Activated B cell treated with CpG ODN at 0.5 μM for 24 hours (primary cell): ENCODE results near the gene SLC25A51. TPM values are rescaled to one million over a fixed set of nuclear protein-coding genes. Genes with fewer than 3 reads are reported as not detected.

ENCODE experiments used
- ATAC-seq: fragments of 200-7000 bp; cut with Tn5 transposase; one replicate; pipeline ENCODE4 v1.10.0; 2021; ENCODE audit warnings: low read depth, mild to moderate bottlenecking, moderate library complexity
- CTCF ChIA-PET: fragments of 350-600 bp; sonication (Branson Sonifier 250); formaldehyde crosslinking; loops from one replicate; lab custom pipeline; 2021; ENCODE audit warnings: antibody characterized with exemption; lab: Charles Lee
- POLR2A ChIA-PET: fragments of 350-600 bp; sonication (Branson Sonifier 250); formaldehyde crosslinking; loops from one replicate; lab custom pipeline; 2021; ENCODE audit warnings: antibody characterized with exemption; lab: Charles Lee
- DNase-seq: peaks from one replicate; pipeline ENCODE4 v3.0.0; 2022
- H3K27ac Mint-ChIP-seq: one replicate; pipeline ENCODE4 v1.8.0; 2020; ENCODE audit warnings: mixed read lengths
- H3K27me3 Mint-ChIP-seq: one replicate; pipeline ENCODE4 v1.8.0; 2021; ENCODE audit warnings: mixed read lengths
- H3K36me3 Mint-ChIP-seq: one replicate; pipeline ENCODE4 v1.8.0; 2021; ENCODE audit warnings: low read depth, mixed read lengths
- H3K4me1 Mint-ChIP-seq: one replicate; pipeline ENCODE4 v1.8.0; 2021; ENCODE audit warnings: mixed read lengths
- H3K4me3 Mint-ChIP-seq: one replicate; pipeline ENCODE4 v1.8.0; 2020; ENCODE audit warnings: mild to moderate bottlenecking, mixed read lengths
- H3K9me3 Mint-ChIP-seq: one replicate; pipeline ENCODE4 v1.8.0; 2020; ENCODE audit warnings: mixed read lengths
- intact Hi-C: fragments of 100-400 bp; cut with micrococcal nuclease; formaldehyde crosslinking; loops from one replicate; pipeline ENCODE4 v1.15.1; 2024
- total RNA-seq: library from RNA; stranded (reverse); gene quantifications from 2 replicates; pipeline ENCODE4 v1.2.3, GENCODE V29; 2022
- TF ChIP-seq, protein P1 (sequence below): fragments of 200-600 bp; IDR thresholded peaks from one replicate; pipeline ENCODE4 v1.8.0; 2022; ENCODE audit warnings: antibody characterized with exemption, mild to moderate bottlenecking

The SLC25A51 gene
- total RNA-seq, 1 donor from 2014 or later, result 33.9 TPM

GRCh38 chr9:37916471-37917312 is 12.8 kb upstream of the SLC25A51 start:
- H3K9me3 Mint-ChIP-seq, result no peaks in the 10 kb centered on the region
- DNase-seq, result no peak
- ChIA-PET POLR2A (no interaction called here), CTCF (interaction anchor here (0.7 to 1.2 kb wide), 2 partner anchors 9 to 476 kb away, joined by 3 read pairs; no protein-coding TSS in a partner anchor)
- H3K27ac Mint-ChIP-seq, result no peak overlapping the region
- intact Hi-C loops, result loop anchor here (10.0 kb wide), 1 partner anchor 62 kb away; no protein-coding TSS in a partner anchor
- no peak overlapping the region for H3K4me3 Mint-ChIP-seq
- H3K36me3 Mint-ChIP-seq, result no peaks in the 10 kb centered on the region
- H3K4me1 Mint-ChIP-seq, result peaks cover 2% of the 10 kb centered on the region
- ATAC-seq, result no peak
- TF ChIP-seq, protein P1, sequence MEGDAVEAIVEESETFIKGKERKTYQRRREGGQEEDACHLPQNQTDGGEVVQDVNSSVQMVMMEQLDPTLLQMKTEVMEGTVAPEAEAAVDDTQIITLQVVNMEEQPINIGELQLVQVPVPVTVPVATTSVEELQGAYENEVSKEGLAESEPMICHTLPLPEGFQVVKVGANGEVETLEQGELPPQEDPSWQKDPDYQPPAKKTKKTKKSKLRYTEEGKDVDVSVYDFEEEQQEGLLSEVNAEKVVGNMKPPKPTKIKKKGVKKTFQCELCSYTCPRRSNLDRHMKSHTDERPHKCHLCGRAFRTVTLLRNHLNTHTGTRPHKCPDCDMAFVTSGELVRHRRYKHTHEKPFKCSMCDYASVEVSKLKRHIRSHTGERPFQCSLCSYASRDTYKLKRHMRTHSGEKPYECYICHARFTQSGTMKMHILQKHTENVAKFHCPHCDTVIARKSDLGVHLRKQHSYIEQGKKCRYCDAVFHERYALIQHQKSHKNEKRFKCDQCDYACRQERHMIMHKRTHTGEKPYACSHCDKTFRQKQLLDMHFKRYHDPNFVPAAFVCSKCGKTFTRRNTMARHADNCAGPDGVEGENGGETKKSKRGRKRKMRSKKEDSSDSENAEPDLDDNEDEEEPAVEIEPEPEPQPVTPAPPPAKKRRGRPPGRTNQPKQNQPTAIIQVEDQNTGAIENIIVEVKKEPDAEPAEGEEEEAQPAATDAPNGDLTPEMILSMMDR, result no peak
- no peaks in the 10 kb centered on the region for H3K27me3 Mint-ChIP-seq

DNA sequence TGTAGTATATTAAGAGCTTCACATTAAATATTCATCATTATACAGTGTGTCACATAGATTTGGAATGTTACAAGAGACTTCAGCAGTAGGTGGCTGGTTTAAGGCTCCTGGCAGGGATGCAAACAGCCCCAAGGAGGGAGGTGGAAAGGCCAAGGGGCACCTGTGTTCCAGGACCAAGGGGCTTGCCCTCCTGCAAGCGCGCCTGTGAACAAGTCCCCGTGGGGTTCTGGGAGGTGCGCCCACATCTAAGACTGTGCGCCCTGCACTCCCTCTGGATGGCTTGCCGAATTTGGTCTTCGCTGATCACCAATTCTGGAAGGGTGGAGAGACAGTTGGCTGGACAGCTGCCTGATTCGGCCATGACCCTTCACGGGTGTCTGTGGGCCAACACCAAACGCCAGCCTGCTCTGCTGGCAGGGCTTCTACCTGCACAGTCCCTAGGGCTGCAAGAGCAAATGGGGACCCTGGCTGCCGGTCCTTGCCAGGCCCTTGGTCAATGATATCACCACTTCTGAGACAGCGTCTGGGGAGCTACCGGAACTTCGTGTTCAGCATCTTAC is 12.1 kb upstream of the SLC25A51 start:
- POLR2A ChIA-PET, result no interaction called here
- H3K4me1 Mint-ChIP-seq, result peaks cover 2% of the 10 kb centered on the region
- no peak overlapping the region for H3K27ac Mint-ChIP-seq
- TF ChIP-seq, protein P1, result no peak
- DNase-seq, result no peak
- CTCF ChIA-PET, result interaction anchor here (0.7 to 3.1 kb wide), 4 partner anchors 172 to 517 kb away, joined by 3 to 40 read pairs (median 5); no protein-coding TSS in a partner anchor
- ATAC-seq, result no peak
- H3K4me3 Mint-ChIP-seq, result no peak overlapping the region
- H3K36me3 Mint-ChIP-seq, result no peaks in the 10 kb centered on the region
- intact Hi-C loops, result loop anchor here (10.0 kb wide), 1 partner anchor 61 kb away; no protein-coding TSS in a partner anchor
- no peaks in the 10 kb centered on the region for H3K9me3 Mint-ChIP-seq
- H3K27me3 Mint-ChIP-seq, result no peaks in the 10 kb centered on the region

DNA sequence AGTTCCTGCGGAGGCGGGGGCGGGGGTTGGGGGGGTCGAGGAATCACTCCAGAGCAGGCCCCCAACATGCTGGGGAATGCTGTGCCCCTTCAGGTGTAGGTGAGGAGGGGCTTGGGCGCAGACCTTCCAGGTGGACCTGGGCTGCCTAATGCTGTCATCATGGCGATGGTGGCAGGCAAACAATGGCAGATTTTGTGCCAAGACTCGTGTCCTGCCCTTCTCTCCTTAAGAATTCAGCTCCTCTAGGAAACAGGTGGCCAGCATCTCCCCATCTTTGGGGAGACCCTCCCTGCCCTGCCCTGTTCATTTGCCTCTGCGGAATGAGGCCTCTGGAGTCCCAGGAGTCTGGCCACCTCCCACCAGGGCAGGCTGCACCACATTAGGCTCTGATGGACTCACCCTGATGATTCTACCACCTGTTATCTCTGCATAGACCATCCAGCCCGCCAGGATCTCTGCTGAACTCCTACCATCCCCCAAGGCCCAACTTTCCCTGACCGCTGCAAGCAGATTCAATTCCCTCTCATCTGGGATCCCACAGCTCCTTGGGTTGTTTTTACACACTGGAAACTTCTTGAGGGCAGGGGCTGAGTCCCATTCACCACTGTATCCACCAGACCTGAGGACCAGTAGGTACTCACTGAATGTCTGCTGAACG is 10.9 kb upstream of the SLC25A51 start:
- Mint-ChIP-seq H3K36me3 (no peaks in the 10 kb centered on the region), H3K27me3 (no peaks in the 10 kb centered on the region), H3K4me3 (no peak overlapping the region), H3K27ac (no peak overlapping the region), H3K4me1 (peaks cover 2% of the 10 kb centered on the region), H3K9me3 (no peaks in the 10 kb centered on the region)
- TF ChIP-seq, protein P1, result no peak
- intact Hi-C loops, result loop anchor here (10.0 kb wide), 1 partner anchor 60 kb away; no protein-coding TSS in a partner anchor
- ChIA-PET CTCF (interaction anchor here (1.2 to 3.1 kb wide), 6 partner anchors 173 to 519 kb away, joined by 3 to 40 read pairs (median 11); no protein-coding TSS in a partner anchor), POLR2A (no interaction called here)
- no peak for ATAC-seq
- DNase-seq, result no peak

GRCh38 chr9:37914154-37914551 is 10.2 kb upstream of the SLC25A51 start:
- intact Hi-C loops, result loop anchor here (10.0 kb wide), 1 partner anchor 59 kb away; no protein-coding TSS in a partner anchor
- Mint-ChIP-seq H3K4me1 (peaks cover 2% of the 10 kb centered on the region), H3K9me3 (no peaks in the 10 kb centered on the region), H3K27ac (no peak overlapping the region), H3K4me3 (no peak overlapping the region), H3K27me3 (no peaks in the 10 kb centered on the region), H3K36me3 (no peaks in the 10 kb centered on the region)
- DNase-seq (no peak), ATAC-seq (no peak)
- TF ChIP-seq, protein P1, result no peak
- ChIA-PET CTCF (interaction anchor here (0.6 to 3.1 kb wide), 13 partner anchors 9 to 519 kb away, joined by 3 to 40 read pairs (median 3); partner anchors contain the start of gene SLC25A51), POLR2A (interaction anchor here (0.6 to 0.9 kb wide), 2 partner anchors 10 to 173 kb away, joined by 3 to 6 read pairs; no protein-coding TSS in a partner anchor)
